22Rv1 (cell line): ENCODE results near the gene FOXL2.

Source experiments
- CTCF ChIP-seq: fragments of 450-650 bp; IDR thresholded peaks from 2 replicates; pipeline ENCODE4 v1.5.1; 2017; ENCODE audit warnings: mild to moderate bottlenecking
- ZFX ChIP-seq: fragments of 450-650 bp; IDR thresholded peaks from 2 replicates; pipeline ENCODE4 v1.6.1; 2017; ENCODE audit warnings: antibody characterized with exemption, borderline replicate concordance

DNA sequence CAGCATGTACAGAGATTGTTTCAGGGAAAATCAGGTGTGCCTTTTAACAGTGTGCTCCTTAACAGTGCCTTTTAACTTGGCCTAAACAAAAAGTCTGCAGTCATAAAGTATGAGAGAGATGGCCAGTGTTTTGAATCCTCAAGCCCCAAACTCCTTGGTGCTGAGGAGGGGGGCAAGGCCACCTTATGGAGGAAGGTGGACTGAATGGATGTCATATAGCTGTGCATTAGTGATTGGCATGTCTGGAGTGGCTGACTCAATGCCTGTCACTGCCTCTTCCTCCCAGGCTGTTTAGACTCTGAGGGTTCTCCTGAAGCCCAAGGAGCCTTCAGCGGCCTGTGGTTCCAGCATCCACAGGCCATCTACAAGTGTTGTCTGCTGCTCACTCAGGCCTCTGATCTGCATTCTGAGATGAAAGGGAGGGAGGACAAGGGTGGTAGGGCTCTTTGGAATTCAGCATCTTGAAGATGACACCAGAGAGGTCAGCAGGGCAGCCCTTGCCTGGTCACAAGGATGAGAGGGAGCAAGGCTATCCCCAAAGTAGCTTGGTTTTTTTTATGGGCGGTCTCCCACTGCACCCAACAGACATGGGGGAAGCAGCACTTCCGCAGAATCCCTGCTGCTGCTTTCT, 1.5 kb upstream of the FOXL2 start:
- TF ChIP-seq CTCF: no peak
- TF ChIP-seq ZFX: no peak
